OCI-LY3 (cell line): Measurements from ENCODE around the gene MAZ.

Experiments
- H2AFZ ChIP-seq: fragments of 200-600, 300-600 bp; shearing (Covaris generic); 2 replicates; pipeline ENCODE4 v1.6.0; 2014; ENCODE audit warnings: antibody characterized with exemption, low read depth, low read length
- H3K27ac ChIP-seq: fragments of 200-600, 300-600 bp; sonication (generic); 2 replicates; pipeline ENCODE4 v1.5.1; 2014; ENCODE audit warnings: mild to moderate bottlenecking, low read length, moderate library complexity, mixed read lengths
- H3K27me3 ChIP-seq: fragments of 200-600, 300-600 bp; sonication (generic); 2 replicates; pipeline ENCODE4 v1.6.1; 2014; ENCODE audit warnings: low read depth, low read length, mixed read lengths
- H3K36me3 ChIP-seq: fragments of 200-600, 300-600 bp; sonication (generic); replicated peaks from 2 replicates; pipeline ENCODE3; 2014; ENCODE audit warnings: low read depth, low read length, mixed read lengths
- H3K4me1 ChIP-seq: fragments of 300-600, 200-600 bp; sonication (generic); 2 replicates; pipeline ENCODE4 v1.6.1; 2014; ENCODE audit warnings: low read length, mixed read lengths
- H3K4me2 ChIP-seq: fragments of 200-600, 300-600 bp; sonication (generic); 2 replicates; pipeline ENCODE4 v1.6.1; 2014; ENCODE audit warnings: low read length, mixed read lengths
- H3K4me3 ChIP-seq: fragments of 300-600, 200-600 bp; sonication (generic); 2 replicates; pipeline ENCODE4 v1.5.1; 2014; ENCODE audit warnings: antibody characterized with exemption, mild to moderate bottlenecking, low read length, moderate library complexity
- H3K79me2 ChIP-seq: fragments of 300-600, 200-600 bp; shearing (Covaris generic); 2 replicates; pipeline ENCODE4 v1.6.1; 2014; ENCODE audit warnings: mild to moderate bottlenecking, low read length, mixed read lengths
- H3K9ac ChIP-seq: fragments of 300-600, 200-600 bp; shearing (Covaris generic); 2 replicates; pipeline ENCODE4 v1.6.0; 2014; ENCODE audit warnings: mild to moderate bottlenecking, low read length, moderate library complexity
- H3K9me3 ChIP-seq: fragments of 200-600, 300-600 bp; shearing (Covaris generic); 2 replicates; pipeline ENCODE4 v1.6.1; 2014; ENCODE audit warnings: low read length, mixed read lengths; ENCODE audit not compliant: insufficient read depth
- H4K20me1 ChIP-seq: fragments of 200-600, 300-600 bp; sonication (generic); 2 replicates; pipeline ENCODE4 v1.6.1; 2016; ENCODE audit warnings: low read length, mixed read lengths; ENCODE audit not compliant: insufficient read depth
- EZH2phosphoT487 ChIP-seq: fragments of 200-600 bp; shearing (Covaris generic); IDR thresholded peaks from 2 replicates; pipeline ENCODE4 v1.6.1; 2018; ENCODE audit warnings: antibody characterized with exemption, mixed run types, low read depth
- TF ChIP-seq, protein P1 (sequence below): fragments of 200-600, 300-600 bp; sonication (generic); IDR thresholded peaks from 2 replicates; pipeline ENCODE4 v1.5.1; 2014; ENCODE audit warnings: antibody characterized with exemption, low read length, low read depth

Gene MAZ

GRCh38 chr16:29854520-29855100 is 48.3 kb downstream of the MAZ start:
- Histone ChIP-seq H3K79me2 (no peaks in the 10 kb centered on the region), H2AFZ (no peak overlapping the region), H3K4me3 (no peak overlapping the region), H3K9ac (no peak overlapping the region), H3K36me3 (peaks cover 3% of the 10 kb centered on the region), H3K4me2 (no peak overlapping the region), H3K27ac (no peak overlapping the region), H4K20me1 (no peaks in the 10 kb centered on the region), H3K4me1 (no peaks in the 10 kb centered on the region), H3K9me3 (no peaks in the 10 kb centered on the region), H3K27me3 (no peaks in the 10 kb centered on the region)
- TF ChIP-seq, protein P1, sequence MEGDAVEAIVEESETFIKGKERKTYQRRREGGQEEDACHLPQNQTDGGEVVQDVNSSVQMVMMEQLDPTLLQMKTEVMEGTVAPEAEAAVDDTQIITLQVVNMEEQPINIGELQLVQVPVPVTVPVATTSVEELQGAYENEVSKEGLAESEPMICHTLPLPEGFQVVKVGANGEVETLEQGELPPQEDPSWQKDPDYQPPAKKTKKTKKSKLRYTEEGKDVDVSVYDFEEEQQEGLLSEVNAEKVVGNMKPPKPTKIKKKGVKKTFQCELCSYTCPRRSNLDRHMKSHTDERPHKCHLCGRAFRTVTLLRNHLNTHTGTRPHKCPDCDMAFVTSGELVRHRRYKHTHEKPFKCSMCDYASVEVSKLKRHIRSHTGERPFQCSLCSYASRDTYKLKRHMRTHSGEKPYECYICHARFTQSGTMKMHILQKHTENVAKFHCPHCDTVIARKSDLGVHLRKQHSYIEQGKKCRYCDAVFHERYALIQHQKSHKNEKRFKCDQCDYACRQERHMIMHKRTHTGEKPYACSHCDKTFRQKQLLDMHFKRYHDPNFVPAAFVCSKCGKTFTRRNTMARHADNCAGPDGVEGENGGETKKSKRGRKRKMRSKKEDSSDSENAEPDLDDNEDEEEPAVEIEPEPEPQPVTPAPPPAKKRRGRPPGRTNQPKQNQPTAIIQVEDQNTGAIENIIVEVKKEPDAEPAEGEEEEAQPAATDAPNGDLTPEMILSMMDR = no peak
- TF ChIP-seq EZH2phosphoT487 = no peak

GRCh38 chr16:29857133-29857760 is 50.9 kb downstream of the MAZ start:
- no peaks in the 10 kb centered on the region for H3K27me3 ChIP-seq
- peaks cover 5% of the 10 kb centered on the region for H3K79me2 ChIP-seq
- H3K36me3 ChIP-seq = peaks cover 3% of the 10 kb centered on the region
- peaks cover 4% of the 10 kb centered on the region for H3K4me1 ChIP-seq
- no peak overlapping the region for H3K9ac ChIP-seq
- no peaks in the 10 kb centered on the region for H3K9me3 ChIP-seq
- no peak overlapping the region for H3K4me3 ChIP-seq
- H2AFZ ChIP-seq = no peak overlapping the region
- TF ChIP-seq EZH2phosphoT487 = no peak
- TF ChIP-seq, protein P1 = no peak
- H3K27ac ChIP-seq = no peak overlapping the region
- no peaks in the 10 kb centered on the region for H4K20me1 ChIP-seq
- H3K4me2 ChIP-seq = no peak overlapping the region

GRCh38 chr16:29858149-29858849 is 52.0 kb downstream of the MAZ start:
- H3K4me2 ChIP-seq = no peak overlapping the region
- H3K9ac ChIP-seq = no peak overlapping the region
- no peaks in the 10 kb centered on the region for H3K27me3 ChIP-seq
- H3K79me2 ChIP-seq = peaks cover 10% of the 10 kb centered on the region
- no peak overlapping the region for H3K4me3 ChIP-seq
- peaks cover 6% of the 10 kb centered on the region for H3K4me1 ChIP-seq
- TF ChIP-seq EZH2phosphoT487 = no peak
- TF ChIP-seq, protein P1 = no peak
- no peak overlapping the region for H2AFZ ChIP-seq
- no peaks in the 10 kb centered on the region for H3K9me3 ChIP-seq
- no peaks in the 10 kb centered on the region for H4K20me1 ChIP-seq
- no peak overlapping the region for H3K27ac ChIP-seq
- H3K36me3 ChIP-seq = peaks cover 3% of the 10 kb centered on the region

GRCh38 chr16:29858974-29859373 is 52.6 kb downstream of the MAZ start:
- H4K20me1 ChIP-seq = no peaks in the 10 kb centered on the region
- no peaks in the 10 kb centered on the region for H3K9me3 ChIP-seq

More at GRCh38 chr16:29858974-29859373, 52.6 kb downstream of the MAZ start:
- peaks cover 10% of the 10 kb centered on the region for H3K79me2 ChIP-seq
- H3K36me3 ChIP-seq = peaks cover 3% of the 10 kb centered on the region
- no peak overlapping the region for H3K4me2 ChIP-seq
- no peaks in the 10 kb centered on the region for H3K27me3 ChIP-seq
- TF ChIP-seq EZH2phosphoT487 = no peak
- TF ChIP-seq, protein P1 = no peak
- H3K4me1 ChIP-seq = peaks cover 9% of the 10 kb centered on the region
- H3K27ac ChIP-seq = no peak overlapping the region
- no peak overlapping the region for H3K9ac ChIP-seq
- H2AFZ ChIP-seq = no peak overlapping the region
- no peak overlapping the region for H3K4me3 ChIP-seq
